Measurements from ENCODE around the gene TBC1D14.
A peak's percentile ranks its signal among the peaks of the same experiment; 100 is the strongest.

DNA sequence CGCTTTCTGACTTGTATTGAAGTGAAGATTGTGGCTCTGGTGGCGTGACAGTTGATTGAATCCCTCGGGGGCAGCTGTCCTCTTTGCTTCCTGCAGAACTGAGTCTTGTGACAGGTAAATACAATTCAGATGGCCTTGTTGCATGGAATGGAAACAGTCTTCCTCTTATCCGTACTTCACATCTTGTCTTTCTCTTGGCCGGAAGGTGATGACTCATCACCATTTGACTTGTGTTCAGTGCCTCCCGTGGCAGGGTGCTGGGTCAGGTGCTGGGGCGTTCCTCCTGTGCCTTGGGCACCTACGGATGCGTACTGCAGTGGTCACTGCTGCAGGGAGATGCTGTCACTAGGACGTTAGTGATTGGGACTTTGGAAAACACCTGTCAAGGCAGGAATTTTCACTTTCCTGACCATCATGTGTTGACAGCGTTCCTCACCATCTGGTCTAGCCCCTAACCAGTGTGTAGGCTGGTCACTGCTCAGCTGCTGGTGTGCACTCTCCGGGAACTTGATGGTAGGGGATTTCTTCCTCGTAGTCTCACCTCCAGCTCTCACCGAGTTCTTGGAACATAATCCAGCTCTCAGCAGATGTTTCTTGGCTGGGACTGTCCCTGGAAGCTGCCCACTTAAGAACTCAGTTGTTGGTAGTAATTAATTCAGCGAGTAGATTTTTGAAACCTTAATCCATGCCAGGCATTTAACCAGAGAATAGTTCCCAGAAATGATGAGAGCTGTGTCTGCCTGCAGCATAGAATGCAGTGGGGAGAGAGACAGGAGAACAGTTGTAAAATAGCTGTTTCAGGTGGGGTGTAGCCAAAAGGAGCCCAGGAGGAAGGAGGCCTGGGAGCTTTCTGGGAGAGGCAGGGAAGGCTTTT lies 7.2 kb downstream of the TBC1D14 start:
- TF ChIP-seq CTCF (IDR thresholded peaks at IDR 0.05 in 8 of 11, conservative IDR thresholded peaks at IDR 0.05 in 3 of 11): peak in 1 of 11 experiments; percentile 9
- TF ChIP-seq POLR2AphosphoS5 (IDR thresholded peaks at IDR 0.05): peak; percentile 57 to 81 (median 75)
- TF ChIP-seq POLR2A (IDR thresholded peaks at IDR 0.05): no peak

Measured in spleen (tissue), 7 donors.